K562 (cell line): ENCODE measurements around the gene TRPM4. TPM values are rescaled to one million over a fixed set of nuclear protein-coding genes. Genes with fewer than 3 reads are reported as not detected.

Experiments
- ASH1L ChIP-seq: fragments of 450-650 bp; IDR thresholded peaks from 2 replicates; pipeline ENCODE4 v1.6.1; 2018; ENCODE audit warnings: borderline replicate concordance, mild to moderate bottlenecking, low read depth; ENCODE audit not compliant: partially characterized antibody
- DNMT1 ChIP-seq: fragments of 450-650 bp; IDR thresholded peaks from 2 replicates; pipeline ENCODE4 v1.6.1; 2016; ENCODE audit warnings: antibody characterized with exemption, mild to moderate bottlenecking
- GATA2 ChIP-seq: sonication (generic); formaldehyde crosslinking; IDR thresholded peaks from 2 replicates; pipeline ENCODE4 v1.4.0; 2020; ENCODE audit warnings: mild to moderate bottlenecking, missing genetic modification reagents
- HNRNPK ChIP-seq: fragments of 200-400 bp; formaldehyde crosslinking; IDR thresholded peaks from one replicate; pipeline ENCODE4 v1.6.1; 2018; ENCODE audit warnings: mild to moderate bottlenecking, low read depth, low read length; ENCODE audit not compliant: poor library complexity, severe bottlenecking
- PPARD ChIP-seq: fragments of 250-450 bp; sonication (Bioruptor Pico); IDR thresholded peaks from 2 replicates; pipeline ENCODE4 v1.8.0; 2022; ENCODE audit warnings: inconsistent platforms, mild to moderate bottlenecking, moderate library complexity
- PTTG1 ChIP-seq: fragments of 450-650 bp; IDR thresholded peaks from 2 replicates; pipeline ENCODE4 v1.6.1; 2016; ENCODE audit warnings: low read depth, mild to moderate bottlenecking, missing genetic modification characterization, missing compliant biosample characterization
- SMAD1 ChIP-seq: fragments of 150-350 bp; IDR thresholded peaks from 2 replicates; pipeline ENCODE4 v1.6.1; 2014; ENCODE audit warnings: low read length, low read depth; ENCODE audit not compliant: partially characterized antibody
- TARDBP ChIP-seq: fragments of 450-650 bp; IDR thresholded peaks from 2 replicates; pipeline ENCODE4 v1.6.1; 2016
- ZFP1 ChIP-seq: fragments of 450-650 bp; formaldehyde crosslinking; IDR thresholded peaks from 2 replicates; pipeline ENCODE4 v1.4.0; 2020; ENCODE audit warnings: mild to moderate bottlenecking, mixed read lengths
- ZNF384 ChIP-seq: IDR thresholded peaks from 2 replicates; pipeline ENCODE4 v1.6.1; 2012; ENCODE audit warnings: low read depth, low read length, improper control_type of control experiment
- ZNF444 ChIP-seq: fragments of 250-450 bp; sonication (Bioruptor Pico); IDR thresholded peaks from 2 replicates; pipeline ENCODE4 v1.4.0; 2020; ENCODE audit warnings: mild to moderate bottlenecking, moderate library complexity
- ZNF561 ChIP-seq: fragments of 450-650 bp; formaldehyde crosslinking; conservative IDR thresholded peaks from 2 replicates; pipeline ENCODE4 v1.4.0; 2020; ENCODE audit warnings: mild to moderate bottlenecking, moderate library complexity
- ZNF644 ChIP-seq: fragments of 200-800 bp; sonication (Bioruptor generic); IDR thresholded peaks from 2 replicates; pipeline ENCODE4 v1.6.1; 2016; ENCODE audit warnings: low read depth, missing genetic modification characterization, missing compliant biosample characterization
- polyA plus RNA-seq, 8 experiments: library from polyadenylated mRNA; depleted of rRNA in 4 of 8; stranded (reverse) in 5 of 8; unstranded in 3 of 8; fragments of >200 nt; fragmentation: Nextera tagmentation in 2 of 8; fragmentation: Illumina TruSeq in 1 of 8; extraction: Ambion mirVana in 2 of 8; extraction: Trizol in 1 of 8; gene quantifications; 2 replicates each; pipeline versions ENCODE4 v1.2.1 to v1.2.3, GENCODE V29; 2011 to 2014; ENCODE audit warnings: inconsistent platforms in 1 of 8, missing spikeins in 1 of 8
- total RNA-seq, 7 experiments: library from RNA; depleted of rRNA in 6 of 7; stranded (reverse); fragments of >200 nt in 6 of 7; fragmentation: Illumina TruSeq in 2 of 7; extraction: Trizol in 2 of 7; gene quantifications; 2 replicates each; pipeline versions ENCODE4 v1.2.1 to v1.2.3, GENCODE V29; 2011 to 2021; ENCODE audit warnings: low replicate concordance in 1 of 7
- TF ChIP-seq, protein P1 (sequence below): sonication (generic); formaldehyde crosslinking; IDR thresholded peaks from 2 replicates; pipeline ENCODE4 v1.8.0; 2022; ENCODE audit warnings: missing genetic modification reagents, mild to moderate bottlenecking, borderline replicate concordance
- TF ChIP-seq, protein P2 (sequence below): fragments of 250-450 bp; sonication (Bioruptor Pico); IDR thresholded peaks from 2 replicates; pipeline ENCODE4 v1.6.1; 2021; ENCODE audit warnings: mild to moderate bottlenecking
- TF ChIP-seq, protein P3 (sequence below), 2 experiments: fragments of 450-650 bp in 1 of 2; sonication (generic) in 1 of 2; formaldehyde crosslinking in 1 of 2; IDR thresholded peaks; 2 replicates each; pipeline versions ENCODE4 v1.7.1 to v1.9.0; 2016 to 2022; ENCODE audit warnings: inconsistent platforms in 1 of 2, mild to moderate bottlenecking in 1 of 2, missing genetic modification reagents in 1 of 2

The TRPM4 gene
- total and polyA plus RNA-seq, 9 of the 15 experiments (the other 6 are each of a cell fraction or from before 2014, with no cell fraction given) = 6.5 to 45.4 (median 15.2) TPM

DNA sequence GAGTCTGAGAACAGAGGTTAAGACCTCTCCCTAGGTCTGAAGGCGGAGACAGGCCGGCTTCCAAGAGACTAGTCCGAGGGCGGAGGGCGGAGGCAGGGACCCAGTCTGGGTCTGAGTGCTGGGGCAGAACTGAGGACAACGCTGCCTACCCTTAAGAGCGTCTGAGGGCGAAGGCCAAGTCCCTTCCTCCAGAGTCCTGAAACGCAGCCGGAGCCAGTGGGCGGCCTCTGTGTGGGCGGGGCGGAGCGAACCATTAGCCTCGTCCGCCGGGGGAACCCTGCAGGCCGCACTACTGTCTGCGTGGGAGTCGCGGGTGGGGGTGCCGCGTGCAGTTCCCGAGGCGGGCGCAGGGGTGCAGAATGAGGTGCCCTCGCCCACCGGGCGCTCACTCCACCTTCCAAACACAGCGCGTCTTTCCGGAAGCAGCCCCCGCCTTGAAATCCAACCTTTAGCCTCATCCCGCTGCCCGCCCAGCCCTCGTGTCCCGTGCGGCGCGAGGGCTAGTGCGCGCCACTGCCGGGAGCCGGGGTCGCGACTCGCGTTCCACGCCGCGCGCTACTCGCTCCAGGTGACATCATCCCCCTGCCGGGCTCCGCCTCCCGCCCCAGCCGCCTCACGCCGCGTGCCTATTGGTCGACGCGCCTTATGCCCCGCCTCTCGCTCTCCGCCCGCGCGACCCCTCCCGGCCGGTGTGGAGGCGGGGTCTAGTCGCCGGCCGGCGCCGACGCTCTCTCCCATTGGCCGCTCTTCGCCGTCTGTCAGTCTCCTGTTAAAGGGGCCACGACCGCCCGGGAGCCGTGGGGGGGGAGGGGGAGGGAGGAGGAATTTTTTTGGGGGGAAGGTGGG lies 38.8 kb upstream of the TRPM4 start, which contains the start of gene C19orf73 (continued):
- TF ChIP-seq, protein P1, sequence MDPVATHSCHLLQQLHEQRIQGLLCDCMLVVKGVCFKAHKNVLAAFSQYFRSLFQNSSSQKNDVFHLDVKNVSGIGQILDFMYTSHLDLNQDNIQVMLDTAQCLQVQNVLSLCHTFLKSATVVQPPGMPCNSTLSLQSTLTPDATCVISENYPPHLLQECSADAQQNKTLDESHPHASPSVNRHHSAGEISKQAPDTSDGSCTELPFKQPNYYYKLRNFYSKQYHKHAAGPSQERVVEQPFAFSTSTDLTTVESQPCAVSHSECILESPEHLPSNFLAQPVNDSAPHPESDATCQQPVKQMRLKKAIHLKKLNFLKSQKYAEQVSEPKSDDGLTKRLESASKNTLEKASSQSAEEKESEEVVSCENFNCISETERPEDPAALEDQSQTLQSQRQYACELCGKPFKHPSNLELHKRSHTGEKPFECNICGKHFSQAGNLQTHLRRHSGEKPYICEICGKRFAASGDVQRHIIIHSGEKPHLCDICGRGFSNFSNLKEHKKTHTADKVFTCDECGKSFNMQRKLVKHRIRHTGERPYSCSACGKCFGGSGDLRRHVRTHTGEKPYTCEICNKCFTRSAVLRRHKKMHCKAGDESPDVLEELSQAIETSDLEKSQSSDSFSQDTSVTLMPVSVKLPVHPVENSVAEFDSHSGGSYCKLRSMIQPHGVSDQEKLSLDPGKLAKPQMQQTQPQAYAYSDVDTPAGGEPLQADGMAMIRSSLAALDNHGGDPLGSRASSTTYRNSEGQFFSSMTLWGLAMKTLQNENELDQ (CRISPR knock-in tag) = no peak
- no peak for TF ChIP-seq ZNF384
- no peak for TF ChIP-seq DNMT1
- TF ChIP-seq GATA2 (CRISPR knock-in tag) = no peak
- TF ChIP-seq ASH1L = no peak
- no peak for TF ChIP-seq ZNF644 (tag)
- TF ChIP-seq ZNF561 (CRISPR knock-in tag) = no peak
- TF ChIP-seq, protein P2, sequence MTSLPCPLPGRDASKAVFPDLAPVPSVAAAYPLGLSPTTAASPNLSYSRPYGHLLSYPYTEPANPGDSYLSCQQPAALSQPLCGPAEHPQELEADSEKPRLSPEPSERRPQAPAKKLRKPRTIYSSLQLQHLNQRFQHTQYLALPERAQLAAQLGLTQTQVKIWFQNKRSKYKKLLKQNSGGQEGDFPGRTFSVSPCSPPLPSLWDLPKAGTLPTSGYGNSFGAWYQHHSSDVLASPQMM (CRISPR knock-in tag) = no peak
- no peak for TF ChIP-seq SMAD1
- TF ChIP-seq PPARD (CRISPR knock-in tag) = no peak
- no peak for TF ChIP-seq PTTG1 (tag)
- peak; percentile 98 for TF ChIP-seq TARDBP
- TF ChIP-seq ZNF444 = no peak
- TF ChIP-seq, protein P3, sequence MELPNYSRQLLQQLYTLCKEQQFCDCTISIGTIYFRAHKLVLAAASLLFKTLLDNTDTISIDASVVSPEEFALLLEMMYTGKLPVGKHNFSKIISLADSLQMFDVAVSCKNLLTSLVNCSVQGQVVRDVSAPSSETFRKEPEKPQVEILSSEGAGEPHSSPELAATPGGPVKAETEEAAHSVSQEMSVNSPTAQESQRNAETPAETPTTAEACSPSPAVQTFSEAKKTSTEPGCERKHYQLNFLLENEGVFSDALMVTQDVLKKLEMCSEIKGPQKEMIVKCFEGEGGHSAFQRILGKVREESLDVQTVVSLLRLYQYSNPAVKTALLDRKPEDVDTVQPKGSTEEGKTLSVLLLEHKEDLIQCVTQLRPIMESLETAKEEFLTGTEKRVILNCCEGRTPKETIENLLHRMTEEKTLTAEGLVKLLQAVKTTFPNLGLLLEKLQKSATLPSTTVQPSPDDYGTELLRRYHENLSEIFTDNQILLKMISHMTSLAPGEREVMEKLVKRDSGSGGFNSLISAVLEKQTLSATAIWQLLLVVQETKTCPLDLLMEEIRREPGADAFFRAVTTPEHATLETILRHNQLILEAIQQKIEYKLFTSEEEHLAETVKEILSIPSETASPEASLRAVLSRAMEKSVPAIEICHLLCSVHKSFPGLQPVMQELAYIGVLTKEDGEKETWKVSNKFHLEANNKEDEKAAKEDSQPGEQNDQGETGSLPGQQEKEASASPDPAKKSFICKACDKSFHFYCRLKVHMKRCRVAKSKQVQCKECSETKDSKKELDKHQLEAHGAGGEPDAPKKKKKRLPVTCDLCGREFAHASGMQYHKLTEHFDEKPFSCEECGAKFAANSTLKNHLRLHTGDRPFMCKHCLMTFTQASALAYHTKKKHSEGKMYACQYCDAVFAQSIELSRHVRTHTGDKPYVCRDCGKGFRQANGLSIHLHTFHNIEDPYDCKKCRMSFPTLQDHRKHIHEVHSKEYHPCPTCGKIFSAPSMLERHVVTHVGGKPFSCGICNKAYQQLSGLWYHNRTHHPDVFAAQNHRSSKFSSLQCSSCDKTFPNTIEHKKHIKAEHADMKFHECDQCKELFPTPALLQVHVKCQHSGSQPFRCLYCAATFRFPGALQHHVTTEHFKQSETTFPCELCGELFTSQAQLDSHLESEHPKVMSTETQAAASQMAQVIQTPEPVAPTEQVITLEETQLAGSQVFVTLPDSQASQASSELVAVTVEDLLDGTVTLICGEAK (IDR thresholded peaks at IDR 0.05) = peak; percentile 56; the same call in 1 of the 2 replicates
- TF ChIP-seq, protein P3 (CRISPR knock-in tag; IDR thresholded peaks at IDR 0.05) = no peak
- no peak for TF ChIP-seq HNRNPK
- TF ChIP-seq ZFP1 (CRISPR knock-in tag) = no peak
